ENCODE measurements around the gene PIK3R6.
A peak's percentile ranks its signal among the peaks of the same experiment; 100 is the strongest.

The PIK3R6 gene

DNA sequence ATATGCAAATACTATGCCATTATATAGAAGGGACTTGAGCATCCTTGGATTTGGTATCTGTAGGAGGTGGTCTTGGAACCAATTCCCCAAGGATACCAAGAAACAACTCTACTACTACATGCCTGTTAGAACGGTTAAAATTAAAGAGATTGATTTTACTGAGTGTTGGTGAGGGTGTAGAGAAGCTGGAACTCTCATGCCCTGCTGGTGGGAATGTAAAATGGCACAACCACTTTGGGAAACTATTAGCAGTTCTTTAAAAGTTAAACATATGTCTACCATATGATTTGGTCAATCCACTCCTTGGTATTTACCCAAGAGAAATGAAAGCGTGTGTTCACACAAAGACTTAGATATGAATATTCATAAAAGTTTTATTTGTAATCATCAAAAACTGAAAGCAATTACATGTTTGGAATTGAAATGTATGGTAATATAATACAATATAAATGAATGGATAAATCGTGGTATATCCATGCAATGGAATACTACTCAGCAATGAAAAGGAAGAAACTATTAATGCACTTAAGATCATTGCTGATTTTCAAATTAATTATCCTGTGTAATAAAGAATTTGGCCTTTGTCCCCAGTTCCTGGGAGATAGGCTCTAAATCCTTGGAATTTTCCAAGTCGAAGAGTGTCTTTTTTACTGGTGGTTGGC lies 76.1 kb downstream of the PIK3R6 start:
- CTCF ChIA-PET: interaction anchor here (1.2 kb wide), 1 partner anchor 16 kb away, joined by 3 read pairs; no protein-coding TSS in a partner anchor
- Histone ChIP-seq H3K36me3 (ENCODE audit: control insufficient read depth in 4 of 4, insufficient read depth in 4 of 4, low read length in 3 of 4) (no peaks in the 10 kb centered on the region), H3K9me3 (ENCODE audit: control extremely low read depth in 1 of 5, control insufficient read depth in 4 of 5, insufficient read depth in 2 of 5, low read depth in 1 of 5, low read length in 4 of 5) (peaks cover 0 to 9% (median 0%) of the 10 kb centered on the region in 5 experiments), H3K27me3 (replicated peaks in 2 of 5; ENCODE audit: control insufficient read depth in 4 of 5, insufficient read depth in 5 of 5, low read length in 4 of 5) (no peaks in the 10 kb centered on the region), H3K4me3 (ENCODE audit: control insufficient read depth in 1 of 7, extremely low read depth in 1 of 7, insufficient read depth in 4 of 7, low read depth in 2 of 7, low read length in 6 of 7) (no peak overlapping the region), H3K4me1 (ENCODE audit: control extremely low read depth in 1 of 4, control insufficient read depth in 4 of 4, insufficient read depth in 4 of 4, low read length in 3 of 4) (peaks cover 5 to 22% (median 14%) of the 10 kb centered on the region in 4 experiments), H3K27ac (ENCODE audit: insufficient read depth in 1 of 2, low read depth in 1 of 2, low read length in 2 of 2, poor library complexity in 1 of 2, severe bottlenecking in 2 of 2) (no peak overlapping the region)
- POLR2A ChIA-PET: no interaction called here
- WGBS (ENCODE audit: insufficient coverage): no CpG with 5 or more reads among the region's 4 CpGs
- no peak for DNase-seq

DNA sequence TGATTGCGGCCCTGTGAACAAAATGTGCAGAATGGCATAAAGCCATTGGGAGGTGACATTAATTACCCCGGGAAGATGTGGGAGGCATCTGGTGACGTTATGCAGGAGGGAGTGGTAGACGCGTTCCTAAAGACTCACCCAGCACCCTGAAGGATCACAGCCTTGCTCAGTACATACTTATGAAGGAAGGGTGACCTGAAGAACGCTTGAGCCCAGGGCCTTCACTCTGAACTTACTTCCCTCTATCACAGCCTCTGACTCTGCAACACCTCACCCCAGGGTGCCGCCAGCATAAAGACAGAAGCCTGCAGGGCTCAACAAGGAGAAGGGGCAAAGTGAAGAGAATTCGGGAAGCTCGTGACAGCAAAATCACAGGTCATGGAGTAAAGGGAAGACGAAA lies 77.7 kb downstream of the PIK3R6 start:
- POLR2A ChIA-PET: no interaction called here
- DNase-seq: no peak

DNA sequence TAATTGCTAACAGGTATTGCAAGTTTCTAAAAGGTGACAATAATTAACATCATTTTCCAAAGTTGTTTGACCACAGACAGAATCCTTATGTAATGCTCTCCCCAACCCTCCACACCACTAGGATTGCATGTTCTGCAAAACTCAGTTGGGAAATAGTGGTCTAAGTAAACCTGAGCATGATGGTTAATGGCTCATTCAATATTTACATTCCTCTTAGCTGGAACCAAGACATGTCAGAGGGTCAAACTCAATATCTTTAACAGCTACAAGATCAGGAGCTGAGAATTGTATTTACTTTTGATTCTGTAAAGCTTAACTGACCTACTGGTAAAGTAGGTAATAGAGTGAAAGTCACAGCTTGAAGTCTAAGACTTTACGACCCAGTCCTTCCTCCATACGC lies 78.5 kb downstream of the PIK3R6 start:
- no peak for DNase-seq
- POLR2A ChIA-PET: no interaction called here
- peaks cover 1 to 16% (median 10%) of the 10 kb centered on the region in 4 experiments for H3K4me1 ChIP-seq (ENCODE audit: control extremely low read depth in 1 of 4, control insufficient read depth in 4 of 4, insufficient read depth in 4 of 4, low read length in 3 of 4)
- no peaks in the 10 kb centered on the region for H3K27me3 ChIP-seq (replicated peaks in 2 of 5; ENCODE audit: control insufficient read depth in 4 of 5, insufficient read depth in 5 of 5, low read length in 4 of 5)
- H3K36me3 ChIP-seq (ENCODE audit: control insufficient read depth in 4 of 4, insufficient read depth in 4 of 4, low read length in 3 of 4): no peaks in the 10 kb centered on the region
- H3K27ac ChIP-seq (ENCODE audit: insufficient read depth in 1 of 2, low read depth in 1 of 2, low read length in 2 of 2, poor library complexity in 1 of 2, severe bottlenecking in 2 of 2): no peak overlapping the region
- no peak overlapping the region for H3K4me3 ChIP-seq (ENCODE audit: control insufficient read depth in 1 of 7, extremely low read depth in 1 of 7, insufficient read depth in 4 of 7, low read depth in 2 of 7, low read length in 6 of 7)
- 100% methylated on average over 2 of the region's 2 CpGs for WGBS (ENCODE audit: insufficient coverage)
- H3K9me3 ChIP-seq (ENCODE audit: control extremely low read depth in 1 of 5, control insufficient read depth in 4 of 5, insufficient read depth in 2 of 5, low read depth in 1 of 5, low read length in 4 of 5): peaks cover 0 to 9% (median 0%) of the 10 kb centered on the region in 5 experiments
- CTCF ChIA-PET: interaction anchor here (1.7 kb wide), 1 partner anchor 34 kb away, joined by 4 read pairs; no protein-coding TSS in a partner anchor

More for the DNA sequence above, 77.7 kb downstream of the PIK3R6 start:
- 68% methylated on average over 6 of the region's 10 CpGs for WGBS (ENCODE audit: insufficient coverage)
- Histone ChIP-seq H3K27me3 (replicated peaks in 2 of 5; ENCODE audit: control insufficient read depth in 4 of 5, insufficient read depth in 5 of 5, low read length in 4 of 5) (no peaks in the 10 kb centered on the region), H3K36me3 (ENCODE audit: control insufficient read depth in 4 of 4, insufficient read depth in 4 of 4, low read length in 3 of 4) (no peaks in the 10 kb centered on the region), H3K9me3 (ENCODE audit: control extremely low read depth in 1 of 5, control insufficient read depth in 4 of 5, insufficient read depth in 2 of 5, low read depth in 1 of 5, low read length in 4 of 5) (peaks cover 0 to 9% (median 0%) of the 10 kb centered on the region in 5 experiments), H3K27ac (ENCODE audit: insufficient read depth in 1 of 2, low read depth in 1 of 2, low read length in 2 of 2, poor library complexity in 1 of 2, severe bottlenecking in 2 of 2) (no peak overlapping the region), H3K4me1 (ENCODE audit: control extremely low read depth in 1 of 4, control insufficient read depth in 4 of 4, insufficient read depth in 4 of 4, low read length in 3 of 4) (peaks cover 5 to 23% (median 13%) of the 10 kb centered on the region in 4 experiments), H3K4me3 (ENCODE audit: control insufficient read depth in 1 of 7, extremely low read depth in 1 of 7, insufficient read depth in 4 of 7, low read depth in 2 of 7, low read length in 6 of 7) (no peak overlapping the region)
- CTCF ChIA-PET: interaction anchor here (1.7 kb wide), 1 partner anchor 35 kb away, joined by 4 read pairs; no protein-coding TSS in a partner anchor

DNA sequence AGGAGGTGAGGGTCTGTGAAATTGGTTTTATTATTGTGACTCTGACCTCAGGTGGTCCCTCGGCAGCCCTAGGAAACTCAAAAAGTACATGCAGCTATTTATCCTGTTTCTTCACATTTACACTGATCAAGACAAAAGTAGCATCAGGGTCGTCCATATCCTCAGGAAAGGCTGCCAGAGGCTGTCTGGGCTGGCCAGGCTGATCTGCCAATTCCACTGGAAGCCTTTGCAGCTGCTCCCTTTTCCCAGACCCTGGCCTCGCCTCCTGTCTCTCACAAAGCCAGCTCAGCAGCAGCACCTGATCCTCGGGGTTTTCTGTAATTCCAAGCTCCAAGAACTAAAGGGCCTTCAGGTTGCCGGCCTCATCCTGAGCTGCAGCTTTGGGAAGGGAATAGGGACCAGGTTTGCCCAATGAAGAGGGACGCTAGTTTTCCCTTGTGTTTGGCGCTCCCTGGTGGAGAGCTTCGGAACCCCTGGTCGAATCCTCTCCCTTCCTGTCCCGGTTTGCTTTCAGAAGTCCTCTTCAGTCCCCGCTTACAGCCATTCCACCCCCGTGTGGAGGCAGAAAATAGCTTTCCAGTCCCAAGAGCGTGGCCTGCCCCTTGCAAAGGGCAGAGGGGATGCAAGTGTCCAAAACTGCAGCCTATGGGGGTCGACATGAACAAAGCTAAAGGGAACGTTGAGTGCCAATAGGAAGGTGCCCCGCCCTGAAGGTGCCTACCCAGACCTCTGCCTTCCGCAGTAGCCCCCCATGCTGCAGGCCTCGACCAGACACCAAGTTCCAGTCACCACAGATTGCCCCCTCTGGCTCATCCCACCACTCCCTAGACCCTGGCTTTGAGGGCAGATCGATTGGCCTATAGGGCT lies 81.7 kb downstream of the PIK3R6 start:
- peaks cover 0 to 10% (median 7%) of the 10 kb centered on the region in 4 experiments for H3K4me1 ChIP-seq (ENCODE audit: control extremely low read depth in 1 of 4, control insufficient read depth in 4 of 4, insufficient read depth in 4 of 4, low read length in 3 of 4)
- peak in 2 of 3 donors; percentile 45 to 58 for DNase-seq
- peak overlapping the region in 1 of 7 experiments; percentile 23 for H3K4me3 ChIP-seq (ENCODE audit: control insufficient read depth in 1 of 7, extremely low read depth in 1 of 7, insufficient read depth in 4 of 7, low read depth in 2 of 7, low read length in 6 of 7)
- H3K27me3 ChIP-seq (replicated peaks in 2 of 5; ENCODE audit: control insufficient read depth in 4 of 5, insufficient read depth in 5 of 5, low read length in 4 of 5): no peaks in the 10 kb centered on the region
- H3K27ac ChIP-seq (ENCODE audit: insufficient read depth in 1 of 2, low read depth in 1 of 2, low read length in 2 of 2, poor library complexity in 1 of 2, severe bottlenecking in 2 of 2): no peak overlapping the region
- 29% methylated on average over 16 of the region's 19 CpGs for WGBS (ENCODE audit: insufficient coverage)
- H3K36me3 ChIP-seq (ENCODE audit: control insufficient read depth in 4 of 4, insufficient read depth in 4 of 4, low read length in 3 of 4): no peaks in the 10 kb centered on the region
- no peaks in the 10 kb centered on the region for H3K9me3 ChIP-seq (ENCODE audit: control extremely low read depth in 1 of 5, control insufficient read depth in 4 of 5, insufficient read depth in 2 of 5, low read depth in 1 of 5, low read length in 4 of 5)
- CTCF ChIA-PET: interaction anchor here (0.7 to 7.2 kb wide), 31 partner anchors 9 to 376 kb away, joined by 3 to 77 read pairs (median 4); partner anchors contain the start of gene MFSD6L
- POLR2A ChIA-PET: interaction anchor here (0.6 to 0.9 kb wide), 2 partner anchors 402 to 1042 kb away, joined by 3 to 4 read pairs; no protein-coding TSS in a partner anchor

DNA sequence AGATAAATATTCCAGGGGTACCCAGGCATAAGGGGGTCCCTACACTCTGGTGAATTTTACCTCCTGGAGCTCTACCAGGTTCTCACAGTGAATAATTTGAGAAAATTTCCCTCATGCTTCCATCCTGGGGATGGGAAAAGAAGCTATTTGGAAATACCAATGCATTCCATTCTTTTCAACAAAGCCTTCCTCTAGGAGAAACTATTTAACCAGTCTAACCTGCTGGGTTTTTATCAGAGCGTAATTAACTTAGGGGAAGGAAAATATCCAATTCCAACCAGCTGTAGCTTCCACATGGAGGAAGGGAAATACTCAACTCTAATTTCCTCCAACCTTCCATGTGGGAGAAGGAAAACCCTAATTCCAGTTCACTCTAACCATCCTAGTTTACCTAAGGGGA lies 85.3 kb downstream of the PIK3R6 start:
- Histone ChIP-seq H3K27me3 (replicated peaks in 2 of 5; ENCODE audit: control insufficient read depth in 4 of 5, insufficient read depth in 5 of 5, low read length in 4 of 5) (no peaks in the 10 kb centered on the region), H3K4me1 (ENCODE audit: control extremely low read depth in 1 of 4, control insufficient read depth in 4 of 4, insufficient read depth in 4 of 4, low read length in 3 of 4) (peaks cover 1 to 13% (median 6%) of the 10 kb centered on the region in 4 experiments), H3K4me3 (ENCODE audit: control insufficient read depth in 1 of 7, extremely low read depth in 1 of 7, insufficient read depth in 4 of 7, low read depth in 2 of 7, low read length in 6 of 7) (no peak overlapping the region), H3K9me3 (ENCODE audit: control extremely low read depth in 1 of 5, control insufficient read depth in 4 of 5, insufficient read depth in 2 of 5, low read depth in 1 of 5, low read length in 4 of 5) (no peaks in the 10 kb centered on the region), H3K27ac (ENCODE audit: insufficient read depth in 1 of 2, low read depth in 1 of 2, low read length in 2 of 2, poor library complexity in 1 of 2, severe bottlenecking in 2 of 2) (no peak overlapping the region), H3K36me3 (ENCODE audit: control insufficient read depth in 4 of 4, insufficient read depth in 4 of 4, low read length in 3 of 4) (no peaks in the 10 kb centered on the region)
- CTCF ChIA-PET: interaction anchor here (0.9 to 7.2 kb wide), 3 partner anchors 28 to 740 kb away, joined by 3 to 77 read pairs (median 3); no protein-coding TSS in a partner anchor
- no CpG with 5 or more reads among the region's 1 CpG for WGBS (ENCODE audit: insufficient coverage)
- no peak for DNase-seq
- POLR2A ChIA-PET: no interaction called here

DNA sequence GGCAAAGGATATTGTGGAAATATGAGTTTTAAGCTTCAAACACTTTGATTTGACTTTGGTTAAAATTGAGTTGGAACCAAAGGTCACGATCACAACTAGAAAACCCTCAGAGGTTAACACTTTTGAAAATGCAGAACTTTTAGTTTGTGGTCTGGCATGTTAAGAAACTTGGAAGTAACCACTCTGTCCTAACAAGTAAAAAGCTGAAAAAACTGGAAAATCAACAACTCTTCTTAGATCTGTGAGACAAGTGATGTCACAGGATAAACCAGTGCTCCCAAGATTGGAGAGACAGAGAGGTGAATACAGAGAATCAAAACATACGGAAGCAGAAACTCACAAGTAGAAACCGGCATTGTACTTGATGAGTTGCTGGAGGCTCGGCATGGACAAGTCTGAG lies 85.7 kb downstream of the PIK3R6 start:
- Histone ChIP-seq H3K36me3 (ENCODE audit: control insufficient read depth in 4 of 4, insufficient read depth in 4 of 4, low read length in 3 of 4) (no peaks in the 10 kb centered on the region), H3K27me3 (replicated peaks in 2 of 5; ENCODE audit: control insufficient read depth in 4 of 5, insufficient read depth in 5 of 5, low read length in 4 of 5) (no peaks in the 10 kb centered on the region), H3K27ac (ENCODE audit: insufficient read depth in 1 of 2, low read depth in 1 of 2, low read length in 2 of 2, poor library complexity in 1 of 2, severe bottlenecking in 2 of 2) (no peak overlapping the region), H3K4me3 (ENCODE audit: control insufficient read depth in 1 of 7, extremely low read depth in 1 of 7, insufficient read depth in 4 of 7, low read depth in 2 of 7, low read length in 6 of 7) (no peak overlapping the region), H3K4me1 (ENCODE audit: control extremely low read depth in 1 of 4, control insufficient read depth in 4 of 4, insufficient read depth in 4 of 4, low read length in 3 of 4) (peaks cover 4 to 17% (median 9%) of the 10 kb centered on the region in 4 experiments), H3K9me3 (ENCODE audit: control extremely low read depth in 1 of 5, control insufficient read depth in 4 of 5, insufficient read depth in 2 of 5, low read depth in 1 of 5, low read length in 4 of 5) (no peaks in the 10 kb centered on the region)
- ChIA-PET CTCF (interaction anchor here (1.1 to 7.2 kb wide), 2 partner anchors 28 to 113 kb away, joined by 3 to 77 read pairs; no protein-coding TSS in a partner anchor), POLR2A (no interaction called here)
- WGBS (ENCODE audit: insufficient coverage): 100% methylated on average over 3 of the region's 4 CpGs
- DNase-seq: no peak
